ENCODE data around the gene CRTC1.

Gene CRTC1

GRCh38 chr19:18737954-18738351 is 54.5 kb downstream of the CRTC1 start:
- Histone ChIP-seq H3K9ac (ENCODE audit: low read length) (no peak overlapping the region), H4K20me1 (ENCODE audit: low read depth, low read length) (no peaks in the 10 kb centered on the region), H3K9me3 (ENCODE audit: insufficient read depth, low read length) (no peaks in the 10 kb centered on the region), H3K4me2 (ENCODE audit: low read depth, low read length, poor library complexity, severe bottlenecking) (no peak overlapping the region), H3F3A (ENCODE audit: insufficient read depth) (no peaks in the 10 kb centered on the region), H3K27me3 (ENCODE audit: low read length) (no peaks in the 10 kb centered on the region), H2AFZ (ENCODE audit: low read depth, low read length, severe bottlenecking) (no peak overlapping the region), H3K36me3 (ENCODE audit: low read length) (no peaks in the 10 kb centered on the region), H3K79me2 (ENCODE audit: insufficient read depth, low read length) (no peaks in the 10 kb centered on the region), H3K27ac (ENCODE audit: low read depth, low read length) (no peak overlapping the region), H3K4me3 (ENCODE audit: insufficient read depth, low read length, poor library complexity, severe bottlenecking) (no peak overlapping the region), H3K9me2 (replicated peaks; ENCODE audit: insufficient read depth, low read length) (no peaks in the 10 kb centered on the region)
- no peak for TF ChIP-seq CTCF (IDR thresholded peaks at IDR 0.05; ENCODE audit: insufficient read depth, low read length, poor library complexity, severe bottlenecking)
- no peak for TF ChIP-seq EZH2phosphoT487 (conservative IDR thresholded peaks at IDR 0.05; ENCODE audit: low read length)

DNA sequence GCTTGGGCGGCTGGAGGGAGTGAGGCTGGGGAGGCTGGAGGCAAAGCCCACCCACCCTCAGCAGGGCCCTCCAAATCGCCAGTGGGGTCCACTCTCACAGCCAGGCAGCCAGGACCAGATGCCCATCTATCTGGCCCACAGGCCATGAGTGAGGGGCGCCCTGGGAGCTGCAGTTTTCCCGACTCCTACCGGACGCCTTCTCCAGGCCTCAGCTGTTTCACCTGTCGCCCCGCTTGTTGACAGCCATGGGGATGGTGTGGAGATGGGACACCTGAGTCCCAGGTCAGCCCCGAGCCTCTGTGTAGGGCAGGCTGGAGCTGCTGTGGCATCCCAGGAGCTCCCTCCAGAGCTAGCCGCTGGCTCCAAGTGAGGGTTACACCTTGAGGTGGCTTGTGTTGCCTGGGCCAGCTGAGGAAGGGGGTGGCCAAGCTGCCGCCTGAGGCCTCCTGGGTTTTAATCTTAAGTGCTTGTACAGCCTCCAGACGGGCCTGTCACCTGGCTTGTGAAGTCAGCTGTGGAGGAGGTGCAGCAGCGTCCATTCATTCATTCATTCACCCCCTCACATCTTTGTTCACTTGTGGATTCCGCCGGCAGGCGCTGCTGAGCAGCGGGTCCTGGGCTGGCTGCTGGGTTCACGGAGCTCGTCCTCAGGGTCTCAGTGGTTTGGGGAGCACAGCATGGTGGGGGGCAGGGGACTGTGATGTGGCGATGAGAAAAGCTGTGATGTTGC is 55.6 kb downstream of the CRTC1 start:
- Histone ChIP-seq H4K20me1 (ENCODE audit: low read depth, low read length) (no peaks in the 10 kb centered on the region), H3K27ac (ENCODE audit: low read depth, low read length) (no peak overlapping the region), H3K4me3 (ENCODE audit: insufficient read depth, low read length, poor library complexity, severe bottlenecking) (no peak overlapping the region), H3F3A (ENCODE audit: insufficient read depth) (no peaks in the 10 kb centered on the region), H2AFZ (ENCODE audit: low read depth, low read length, severe bottlenecking) (no peak overlapping the region), H3K36me3 (ENCODE audit: low read length) (no peaks in the 10 kb centered on the region), H3K4me2 (ENCODE audit: low read depth, low read length, poor library complexity, severe bottlenecking) (no peak overlapping the region), H3K9me2 (replicated peaks; ENCODE audit: insufficient read depth, low read length) (no peaks in the 10 kb centered on the region), H3K79me2 (ENCODE audit: insufficient read depth, low read length) (no peaks in the 10 kb centered on the region), H3K9me3 (ENCODE audit: insufficient read depth, low read length) (no peaks in the 10 kb centered on the region), H3K27me3 (ENCODE audit: low read length) (no peaks in the 10 kb centered on the region), H3K9ac (ENCODE audit: low read length) (no peak overlapping the region)
- no peak for TF ChIP-seq CTCF (IDR thresholded peaks at IDR 0.05; ENCODE audit: insufficient read depth, low read length, poor library complexity, severe bottlenecking)
- no peak for TF ChIP-seq EZH2phosphoT487 (conservative IDR thresholded peaks at IDR 0.05; ENCODE audit: low read length)

GRCh38 chr19:18741124-18742121 is 57.9 kb downstream of the CRTC1 start:
- H3F3A ChIP-seq (ENCODE audit: insufficient read depth), result no peaks in the 10 kb centered on the region
- H3K79me2 ChIP-seq (ENCODE audit: insufficient read depth, low read length), result no peaks in the 10 kb centered on the region
- no peaks in the 10 kb centered on the region for H3K36me3 ChIP-seq (ENCODE audit: low read length)
- no peaks in the 10 kb centered on the region for H4K20me1 ChIP-seq (ENCODE audit: low read depth, low read length)
- no peaks in the 10 kb centered on the region for H3K27me3 ChIP-seq (ENCODE audit: low read length)
- no peak overlapping the region for H3K4me3 ChIP-seq (ENCODE audit: insufficient read depth, low read length, poor library complexity, severe bottlenecking)
- H3K9ac ChIP-seq (ENCODE audit: low read length), result no peak overlapping the region
- no peaks in the 10 kb centered on the region for H3K9me2 ChIP-seq (replicated peaks; ENCODE audit: insufficient read depth, low read length)
- no peak overlapping the region for H2AFZ ChIP-seq (ENCODE audit: low read depth, low read length, severe bottlenecking)
- H3K27ac ChIP-seq (ENCODE audit: low read depth, low read length), result no peak overlapping the region
- no peak overlapping the region for H3K4me2 ChIP-seq (ENCODE audit: low read depth, low read length, poor library complexity, severe bottlenecking)
- H3K9me3 ChIP-seq (ENCODE audit: insufficient read depth, low read length), result no peaks in the 10 kb centered on the region
- TF ChIP-seq EZH2phosphoT487 (conservative IDR thresholded peaks at IDR 0.05; ENCODE audit: low read length) (no peak), CTCF (IDR thresholded peaks at IDR 0.05; ENCODE audit: insufficient read depth, low read length, poor library complexity, severe bottlenecking) (no peak)

Measured in SU-DHL-6 (cell line).